Nephron progenitor cell (in vitro differentiated cells): ENCODE measurements around the gene NAT8L.

Experiments
- DNase-seq: peaks from one replicate; pipeline ENCODE4 v3.0.0; 2021
- H3K27ac Mint-ChIP-seq: 2 replicates; pipeline ENCODE4 v1.8.0; 2021; ENCODE audit warnings: mild to moderate bottlenecking, moderate library complexity, mixed read lengths
- H3K27me3 Mint-ChIP-seq: 2 replicates; pipeline ENCODE4 v1.8.0; 2021; ENCODE audit warnings: mild to moderate bottlenecking, low read depth, mixed read lengths; ENCODE audit not compliant: poor library complexity
- H3K36me3 Mint-ChIP-seq: 2 replicates; pipeline ENCODE4 v1.8.0; 2021; ENCODE audit warnings: low read depth, mixed read lengths
- H3K4me1 Mint-ChIP-seq: 2 replicates; pipeline ENCODE4 v1.8.0; 2021; ENCODE audit warnings: mixed read lengths
- H3K4me3 Mint-ChIP-seq: 2 replicates; pipeline ENCODE4 v1.8.0; 2021; ENCODE audit warnings: mild to moderate bottlenecking, moderate library complexity, mixed read lengths
- H3K9me3 Mint-ChIP-seq: 2 replicates; pipeline ENCODE4 v1.8.0; 2021; ENCODE audit warnings: mild to moderate bottlenecking, moderate library complexity, mixed read lengths
- TF ChIP-seq, protein P1 (sequence below): fragments of 200-600 bp; sonication (generic); IDR thresholded peaks from 2 replicates; pipeline ENCODE4 v1.5.0; 2021; ENCODE audit warnings: antibody characterized with exemption

The NAT8L gene

DNA sequence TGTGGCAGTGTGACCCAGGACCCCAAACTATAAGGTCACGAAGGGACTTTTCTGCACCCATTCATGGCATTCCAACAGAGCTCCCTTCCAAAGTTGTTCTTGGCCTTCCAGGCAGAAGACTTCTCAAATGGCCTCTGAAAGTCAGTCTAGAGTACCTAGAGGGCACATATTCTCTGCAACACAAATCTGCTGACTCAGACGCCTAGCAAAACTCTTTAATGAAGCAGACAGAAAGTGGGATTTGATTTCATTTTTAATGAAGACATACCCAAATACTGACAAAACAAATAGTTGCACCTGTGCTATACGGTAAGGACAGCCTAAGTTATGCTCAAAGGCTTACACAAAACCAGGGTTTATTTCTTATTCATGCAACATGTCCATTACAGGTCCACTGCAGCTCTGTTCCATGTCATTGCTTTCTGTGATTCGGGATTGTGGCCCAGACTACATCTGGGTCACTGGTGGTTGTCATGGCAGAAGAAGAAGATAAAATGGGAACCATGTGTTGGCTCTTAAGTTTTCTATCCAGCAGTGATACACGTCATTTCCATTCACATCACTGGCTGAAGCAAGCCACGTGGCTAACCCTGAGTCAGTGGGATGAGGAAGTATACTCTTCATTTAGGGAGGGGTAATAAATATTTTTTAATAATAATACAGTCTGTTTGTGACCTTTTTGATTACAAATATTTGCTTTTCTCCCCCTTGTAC lies 57.7 kb downstream of the NAT8L start:
- Mint-ChIP-seq H3K4me3 (no peak overlapping the region), H3K27ac (no peak overlapping the region), H3K36me3 (no peaks in the 10 kb centered on the region), H3K27me3 (no peaks in the 10 kb centered on the region), H3K4me1 (peaks cover 8% of the 10 kb centered on the region), H3K9me3 (peaks cover 6% of the 10 kb centered on the region)
- DNase-seq = no peak
- TF ChIP-seq, protein P1, sequence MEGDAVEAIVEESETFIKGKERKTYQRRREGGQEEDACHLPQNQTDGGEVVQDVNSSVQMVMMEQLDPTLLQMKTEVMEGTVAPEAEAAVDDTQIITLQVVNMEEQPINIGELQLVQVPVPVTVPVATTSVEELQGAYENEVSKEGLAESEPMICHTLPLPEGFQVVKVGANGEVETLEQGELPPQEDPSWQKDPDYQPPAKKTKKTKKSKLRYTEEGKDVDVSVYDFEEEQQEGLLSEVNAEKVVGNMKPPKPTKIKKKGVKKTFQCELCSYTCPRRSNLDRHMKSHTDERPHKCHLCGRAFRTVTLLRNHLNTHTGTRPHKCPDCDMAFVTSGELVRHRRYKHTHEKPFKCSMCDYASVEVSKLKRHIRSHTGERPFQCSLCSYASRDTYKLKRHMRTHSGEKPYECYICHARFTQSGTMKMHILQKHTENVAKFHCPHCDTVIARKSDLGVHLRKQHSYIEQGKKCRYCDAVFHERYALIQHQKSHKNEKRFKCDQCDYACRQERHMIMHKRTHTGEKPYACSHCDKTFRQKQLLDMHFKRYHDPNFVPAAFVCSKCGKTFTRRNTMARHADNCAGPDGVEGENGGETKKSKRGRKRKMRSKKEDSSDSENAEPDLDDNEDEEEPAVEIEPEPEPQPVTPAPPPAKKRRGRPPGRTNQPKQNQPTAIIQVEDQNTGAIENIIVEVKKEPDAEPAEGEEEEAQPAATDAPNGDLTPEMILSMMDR = no peak
